CD14-positive monocyte (primary cell): ENCODE results near the gene KRTAP21-1. TPM values are rescaled to one million over a fixed set of nuclear protein-coding genes. Genes with fewer than 3 reads are reported as not detected.

Experiments
- DNase-seq, 3 donors: peaks; one replicate each; pipeline ENCODE4 v3.0.0-alpha.2; 2011 to 2022
- H2AFZ ChIP-seq: 2 replicates; pipeline ENCODE4 v1.6.0; 2012; ENCODE audit warnings: mild to moderate bottlenecking, low read depth, low read length, inconsistent platforms; ENCODE audit not compliant: insufficient read depth, poor library complexity, severe bottlenecking
- H3K27ac ChIP-seq, 2 donors: 1 replicate in 1 of 2; 2 replicates in 1 of 2; pipeline ENCODE4 v1.5.1; 2012 to 2013; ENCODE audit warnings: low read length in 2 of 2, control low read depth in 1 of 2, inconsistent platforms in 1 of 2, low read depth in 1 of 2, mild to moderate bottlenecking in 1 of 2
- H3K27me3 ChIP-seq, 2 donors: one replicate each; pipeline versions ENCODE4 v1.6.0 to v1.6.1; 2011 to 2013; ENCODE audit warnings: low read length in 2 of 2; ENCODE audit not compliant: control insufficient read depth in 2 of 2, insufficient read depth in 2 of 2
- H3K36me3 ChIP-seq, 2 donors: replicated peaks in 1 of 2; 1 replicate in 1 of 2; 2 replicates in 1 of 2; pipeline versions ENCODE4 v1.5.1 to v1.6.1; 2012 to 2013; ENCODE audit warnings: low read length in 2 of 2, control low read depth in 1 of 2, inconsistent platforms in 1 of 2, mild to moderate bottlenecking in 1 of 2; ENCODE audit not compliant: insufficient read depth in 2 of 2, control insufficient read depth in 1 of 2
- H3K4me1 ChIP-seq, 2 donors: 1 replicate in 1 of 2; 2 replicates in 1 of 2; pipeline versions ENCODE4 v1.5.1 to v1.6.1; 2012 to 2013; ENCODE audit warnings: low read length in 2 of 2, control low read depth in 1 of 2, inconsistent platforms in 1 of 2, mild to moderate bottlenecking in 1 of 2, moderate library complexity in 1 of 2; ENCODE audit not compliant: insufficient read depth in 2 of 2, control insufficient read depth in 1 of 2
- H3K4me2 ChIP-seq: replicated peaks from 2 replicates; pipeline ENCODE3; 2012; ENCODE audit warnings: low read length, moderate library complexity, mild to moderate bottlenecking; ENCODE audit not compliant: poor library complexity, severe bottlenecking; ENCODE audit errors: extremely low read depth
- H3K4me3 ChIP-seq, 3 experiments: fragments of 200-600 bp in 1 of 3; sonication (generic) in 1 of 3; replicated peaks in 1 of 3; 1 replicate in 2 of 3; 2 replicates in 1 of 3; pipeline ENCODE4 v1.5.1; 2011 to 2013; ENCODE audit warnings: low read length in 3 of 3, mild to moderate bottlenecking in 3 of 3, control low read depth in 2 of 3, low read depth in 2 of 3, inconsistent platforms in 1 of 3, moderate library complexity in 1 of 3
- H3K79me2 ChIP-seq: 2 replicates; pipeline ENCODE4 v1.6.0; 2012; ENCODE audit warnings: mild to moderate bottlenecking, control low read depth, inconsistent platforms, low read length, moderate library complexity; ENCODE audit not compliant: insufficient read depth
- H3K9ac ChIP-seq: 2 replicates; pipeline ENCODE4 v1.6.0; 2017; ENCODE audit warnings: low read length, mild to moderate bottlenecking; ENCODE audit not compliant: insufficient read depth, poor library complexity, severe bottlenecking
- H3K9me3 ChIP-seq, 2 donors: replicated peaks in 1 of 2; 1 replicate in 1 of 2; 2 replicates in 1 of 2; pipeline versions ENCODE4 v1.5.1 to v1.6.1; 2012 to 2013; ENCODE audit warnings: low read length in 2 of 2, control low read depth in 1 of 2; ENCODE audit not compliant: control insufficient read depth in 1 of 2, insufficient read depth in 1 of 2
- H4K20me1 ChIP-seq: 2 replicates; pipeline ENCODE4 v1.6.0; 2012; ENCODE audit warnings: mild to moderate bottlenecking, low read length, control low read depth, moderate library complexity; ENCODE audit not compliant: insufficient read depth
- H3K27ac Mint-ChIP-seq, 7 donors: one replicate each; pipeline ENCODE4 v1.8.0; 2020; ENCODE audit warnings: mild to moderate bottlenecking in 7 of 7, mixed read lengths in 7 of 7, moderate library complexity in 6 of 7, inconsistent platforms in 2 of 7
- H3K27me3 Mint-ChIP-seq, 3 donors: one replicate each; pipeline ENCODE4 v1.8.0; 2021 to 2022; ENCODE audit warnings: low read depth in 3 of 3, mild to moderate bottlenecking in 3 of 3, mixed read lengths in 3 of 3, moderate library complexity in 3 of 3, inconsistent platforms in 1 of 3
- H3K36me3 Mint-ChIP-seq, 2 donors: one replicate each; pipeline ENCODE4 v1.8.0; 2020; ENCODE audit warnings: mixed read lengths in 2 of 2, inconsistent platforms in 1 of 2, mild to moderate bottlenecking in 1 of 2
- H3K4me1 Mint-ChIP-seq: one replicate; pipeline ENCODE4 v1.8.0; 2020; ENCODE audit warnings: mild to moderate bottlenecking, mixed read lengths
- H3K4me3 Mint-ChIP-seq, 2 donors: one replicate each; pipeline ENCODE4 v1.8.0; 2020; ENCODE audit warnings: mild to moderate bottlenecking in 2 of 2, mixed read lengths in 2 of 2, moderate library complexity in 1 of 2
- H3K9me3 Mint-ChIP-seq, 7 donors: one replicate each; pipeline ENCODE4 v1.8.0; 2020 to 2022; ENCODE audit warnings: mixed read lengths in 7 of 7, mild to moderate bottlenecking in 6 of 7, moderate library complexity in 6 of 7, inconsistent platforms in 2 of 7
- WGBS: methylation state at CpG from one replicate; pipeline ENCODE4 v1.1.5; 2013; ENCODE audit warnings: missing lambda C conversion rate; ENCODE audit not compliant: insufficient coverage; 5-methylcytosine and 5-hydroxymethylcytosine counted together
- intact Hi-C, 2 donors: fragments of 100-400 bp; cut with micrococcal nuclease; formaldehyde crosslinking; loops; one replicate each; pipeline versions ENCODE4 v1.15.0 to v1.15.1; 2023
- polyA plus RNA-seq, 3 donors: library from polyadenylated mRNA; depleted of rRNA in 1 of 3; unstranded in 2 of 3; stranded (reverse) in 1 of 3; fragments of 300-500 nt in 2 of 3; fragments of >200 nt in 1 of 3; fragmentation: Illumina TruSeq in 2 of 3; gene quantifications; 1 replicate in 2 of 3; 2 replicates in 1 of 3; pipeline ENCODE4 v1.2.3, GENCODE V29; 2012 to 2021
- TF ChIP-seq, protein P1 (sequence below): fragments of 200-600 bp; IDR thresholded peaks from one replicate; pipeline ENCODE4 v1.8.0; 2022; ENCODE audit warnings: antibody characterized with exemption, mild to moderate bottlenecking

KRTAP21-1 gene
- polyA plus RNA-seq, 3 donors: not detected

DNA sequence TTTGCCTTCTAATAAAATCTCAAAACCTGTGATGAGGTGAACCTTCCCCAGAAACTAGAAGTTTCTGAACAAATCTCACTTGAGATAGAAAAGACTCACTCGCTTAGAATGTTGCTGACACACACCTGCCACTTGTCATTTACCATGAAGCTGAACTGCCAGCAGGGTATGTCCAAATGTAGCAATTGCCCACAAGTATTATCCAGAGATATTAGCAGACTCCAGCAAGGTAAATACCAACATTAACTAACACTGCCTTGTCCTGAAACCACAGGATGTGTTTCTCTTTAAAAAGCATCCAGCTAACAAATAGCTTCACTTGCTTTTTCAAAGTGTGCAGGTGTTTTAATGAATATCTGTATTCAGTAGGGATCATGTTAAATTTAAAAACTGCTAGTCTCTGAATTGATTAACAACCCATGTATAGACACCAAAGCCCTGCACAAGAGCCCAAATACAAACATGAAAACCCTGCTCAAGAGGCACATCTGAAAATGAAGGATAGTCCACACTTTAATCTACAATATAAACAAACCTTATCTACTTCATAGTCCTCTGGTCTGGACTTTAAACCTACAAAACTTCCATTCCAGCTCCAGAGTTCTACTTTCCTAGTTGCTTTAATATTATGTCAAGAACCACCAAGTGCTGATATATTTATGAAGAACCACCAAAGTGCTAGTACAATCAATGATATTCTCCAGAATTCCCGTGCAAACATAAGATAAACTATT, 38.5 kb upstream of the KRTAP21-1 start:
- no peaks in the 10 kb centered on the region for H3K4me1 ChIP-seq
- H3K27me3 ChIP-seq: no peaks in the 10 kb centered on the region
- no peak overlapping the region for H3K27ac ChIP-seq
- no peak overlapping the region for H3K4me3 Mint-ChIP-seq
- WGBS: 100% methylated on average over 1 of the region's 2 CpGs
- no peak overlapping the region for H2AFZ ChIP-seq
- H3K9me3 Mint-ChIP-seq: peaks cover 0 to 5% (median 2%) of the 10 kb centered on the region in 7 donors
- no peak overlapping the region for H3K27ac Mint-ChIP-seq
- H3K4me2 ChIP-seq: no peak overlapping the region
- no peak overlapping the region for H3K9ac ChIP-seq
- no peaks in the 10 kb centered on the region for H3K9me3 ChIP-seq
- intact Hi-C loops: no loop called here
- no peak for DNase-seq
- no peaks in the 10 kb centered on the region for H3K36me3 Mint-ChIP-seq
- H3K4me1 Mint-ChIP-seq: no peaks in the 10 kb centered on the region
- H3K79me2 ChIP-seq: no peaks in the 10 kb centered on the region
- no peaks in the 10 kb centered on the region for H3K36me3 ChIP-seq
- H4K20me1 ChIP-seq: no peaks in the 10 kb centered on the region
- TF ChIP-seq, protein P1, sequence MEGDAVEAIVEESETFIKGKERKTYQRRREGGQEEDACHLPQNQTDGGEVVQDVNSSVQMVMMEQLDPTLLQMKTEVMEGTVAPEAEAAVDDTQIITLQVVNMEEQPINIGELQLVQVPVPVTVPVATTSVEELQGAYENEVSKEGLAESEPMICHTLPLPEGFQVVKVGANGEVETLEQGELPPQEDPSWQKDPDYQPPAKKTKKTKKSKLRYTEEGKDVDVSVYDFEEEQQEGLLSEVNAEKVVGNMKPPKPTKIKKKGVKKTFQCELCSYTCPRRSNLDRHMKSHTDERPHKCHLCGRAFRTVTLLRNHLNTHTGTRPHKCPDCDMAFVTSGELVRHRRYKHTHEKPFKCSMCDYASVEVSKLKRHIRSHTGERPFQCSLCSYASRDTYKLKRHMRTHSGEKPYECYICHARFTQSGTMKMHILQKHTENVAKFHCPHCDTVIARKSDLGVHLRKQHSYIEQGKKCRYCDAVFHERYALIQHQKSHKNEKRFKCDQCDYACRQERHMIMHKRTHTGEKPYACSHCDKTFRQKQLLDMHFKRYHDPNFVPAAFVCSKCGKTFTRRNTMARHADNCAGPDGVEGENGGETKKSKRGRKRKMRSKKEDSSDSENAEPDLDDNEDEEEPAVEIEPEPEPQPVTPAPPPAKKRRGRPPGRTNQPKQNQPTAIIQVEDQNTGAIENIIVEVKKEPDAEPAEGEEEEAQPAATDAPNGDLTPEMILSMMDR: no peak
- no peaks in the 10 kb centered on the region for H3K27me3 Mint-ChIP-seq
- H3K4me3 ChIP-seq: no peak overlapping the region

DNA sequence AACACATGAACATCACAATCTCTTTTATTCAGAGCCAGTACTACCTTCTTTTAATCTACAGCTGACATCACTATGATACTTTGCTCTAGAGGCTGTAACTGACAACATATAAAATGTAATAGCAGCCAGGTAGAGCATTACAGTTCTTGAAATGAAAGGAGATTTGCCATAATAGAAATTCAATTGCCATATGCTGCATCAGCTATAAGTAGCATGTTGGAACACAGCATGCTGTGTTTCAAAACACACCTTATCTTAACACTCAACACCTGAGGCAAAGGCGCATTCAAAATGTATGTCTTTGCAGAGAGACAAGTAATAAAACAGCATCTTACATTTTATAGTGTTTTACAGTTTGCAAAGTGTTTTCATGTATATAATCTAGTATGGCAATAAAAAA, 24.0 kb upstream of the KRTAP21-1 start:
- no peaks in the 10 kb centered on the region for H3K79me2 ChIP-seq
- H3K4me1 Mint-ChIP-seq: no peaks in the 10 kb centered on the region
- H3K27ac ChIP-seq: no peak overlapping the region
- no peak overlapping the region for H3K9ac ChIP-seq
- no peak overlapping the region for H3K4me3 ChIP-seq
- no peak overlapping the region for H3K4me3 Mint-ChIP-seq
- DNase-seq: no peak
- TF ChIP-seq, protein P1: no peak
- peaks cover 0 to 8% (median 1%) of the 10 kb centered on the region in 7 donors for H3K9me3 Mint-ChIP-seq
- WGBS: no CpG with 5 or more reads among the region's 1 CpG
- H3K36me3 Mint-ChIP-seq: no peaks in the 10 kb centered on the region
- H3K27ac Mint-ChIP-seq: no peak overlapping the region
- intact Hi-C loops: no loop called here
- H2AFZ ChIP-seq: no peak overlapping the region
- H3K27me3 ChIP-seq: no peaks in the 10 kb centered on the region
- no peaks in the 10 kb centered on the region for H3K4me1 ChIP-seq
- H3K4me2 ChIP-seq: no peak overlapping the region
- no peaks in the 10 kb centered on the region for H3K9me3 ChIP-seq
- H4K20me1 ChIP-seq: no peaks in the 10 kb centered on the region
- H3K36me3 ChIP-seq: no peaks in the 10 kb centered on the region
- H3K27me3 Mint-ChIP-seq: no peaks in the 10 kb centered on the region
